ENCODE results near the gene ATOH8. TPM values are rescaled to one million over a fixed set of nuclear protein-coding genes. Genes with fewer than 3 reads are reported as not detected.

ATOH8 gene
- polyA plus RNA-seq, 1 of the 3 experiments (the other 2 are of a cell fraction), result 5.6 TPM

- Histone ChIP-seq H3K4me2 (no peak overlapping the region), H3K27me3 (ENCODE audit: insufficient read depth) (no peaks in the 10 kb centered on the region), H3K4me3 (ENCODE audit: low read depth in 2 of 2, low read length in 1 of 2) (no peak overlapping the region), H3K36me3 (replicated peaks in 1 of 2; ENCODE audit: control insufficient read depth in 1 of 2, insufficient read depth in 2 of 2, low read length in 1 of 2) (no peaks in the 10 kb centered on the region), H3K9me2 (no peaks in the 10 kb centered on the region), H3K9ac (no peak overlapping the region), H3K4me1 (ENCODE audit: control insufficient read depth in 1 of 2, insufficient read depth in 2 of 2, low read depth in 1 of 2, low read length in 1 of 2) (peaks cover 16 to 18% of the 10 kb centered on the region in 2 experiments; a peak in 3 of 4 replicates), H3K27ac (ENCODE audit: low read depth in 2 of 2, low read length in 1 of 2) (peak overlapping the region in 1 of 2 experiments; percentile 69; a peak in 1 of 4 replicates), H3F3A (replicated peaks; ENCODE audit: insufficient read depth) (peaks cover 17% of the 10 kb centered on the region), H2AFZ (ENCODE audit: low read depth) (no peak overlapping the region), H4K20me1 (ENCODE audit: insufficient read depth) (no peaks in the 10 kb centered on the region), H3K9me3 (no peaks in the 10 kb centered on the region), H3K79me2 (ENCODE audit: insufficient read depth) (no peaks in the 10 kb centered on the region)
- 100% methylated on average over 1 of the region's 4 CpGs for WGBS (ENCODE audit: low lambda C conversion rate)
- ChIA-PET CTCF (interaction anchor here (1.4 to 34.7 kb wide), 6 partner anchors 17 to 97 kb away, joined by 4 to 626 read pairs (median 11); no protein-coding TSS in a partner anchor), POLR2A (interaction anchor here (1.0 kb wide), 1 partner anchor 8 kb away, joined by 6 read pairs; no protein-coding TSS in a partner anchor)
- TF ChIP-seq JUND (IDR thresholded peaks at IDR 0.05) (no peak), FOXJ3 (CRISPR knock-in tag; IDR thresholded peaks at IDR 0.05) (no peak), POLR2AphosphoS5 (IDR thresholded peaks at IDR 0.05; ENCODE audit: low read depth, low read length) (no peak), RAD21 (IDR thresholded peaks at IDR 0.05; ENCODE audit: low read length) (no peak), SMC3 (IDR thresholded peaks at IDR 0.05; ENCODE audit: low read depth, low read length) (no peak), IRF3 (IDR thresholded peaks at IDR 0.05; ENCODE audit: low read depth, low read length) (no peak), NRF1 (IDR thresholded peaks at IDR 0.05; ENCODE audit: low read depth, low read length) (no peak), MAX (IDR thresholded peaks at IDR 0.05; ENCODE audit: low read depth) (no peak), TEAD4 (IDR thresholded peaks at IDR 0.05; ENCODE audit: borderline replicate concordance, insufficient read depth) (no peak), GABPA (IDR thresholded peaks at IDR 0.05; ENCODE audit: low read depth) (no peak), TCF12 (IDR thresholded peaks at IDR 0.05) (no peak), FOXM1 (IDR thresholded peaks at IDR 0.05; ENCODE audit: low read depth) (no peak)
- TF ChIP-seq, protein P1, sequence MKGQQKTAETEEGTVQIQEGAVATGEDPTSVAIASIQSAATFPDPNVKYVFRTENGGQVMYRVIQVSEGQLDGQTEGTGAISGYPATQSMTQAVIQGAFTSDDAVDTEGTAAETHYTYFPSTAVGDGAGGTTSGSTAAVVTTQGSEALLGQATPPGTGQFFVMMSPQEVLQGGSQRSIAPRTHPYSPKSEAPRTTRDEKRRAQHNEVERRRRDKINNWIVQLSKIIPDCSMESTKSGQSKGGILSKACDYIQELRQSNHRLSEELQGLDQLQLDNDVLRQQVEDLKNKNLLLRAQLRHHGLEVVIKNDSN (IDR thresholded peaks at IDR 0.05; ENCODE audit: borderline replicate concordance, low read depth), result no peak
- DNase-seq, result no peak
Measured at GRCh38 chr2:85734015-85734414, 19.8 kb upstream of the ATOH8 start.

- no peak overlapping the region for H3K9ac ChIP-seq
- H3K9me2 ChIP-seq, result no peaks in the 10 kb centered on the region
- H3K27me3 ChIP-seq (ENCODE audit: insufficient read depth), result no peaks in the 10 kb centered on the region
- 65% methylated on average over 5 of the region's 5 CpGs for WGBS (ENCODE audit: low lambda C conversion rate)
- ChIA-PET CTCF (interaction anchor here (0.5 to 34.7 kb wide), 7 partner anchors 16 to 105 kb away, joined by 3 to 626 read pairs (median 7); no protein-coding TSS in a partner anchor), POLR2A (no interaction called here)
- H3K4me1 ChIP-seq (ENCODE audit: control insufficient read depth in 1 of 2, insufficient read depth in 2 of 2, low read depth in 1 of 2, low read length in 1 of 2), result peaks cover 15 to 16% of the 10 kb centered on the region in 2 experiments; a peak in 3 of 4 replicates
- no peak overlapping the region; a peak in 1 of 4 replicates for H3K4me3 ChIP-seq (ENCODE audit: low read depth in 2 of 2, low read length in 1 of 2)
- H3K9me3 ChIP-seq, result no peaks in the 10 kb centered on the region
- H2AFZ ChIP-seq (ENCODE audit: low read depth), result no peak overlapping the region
- H3F3A ChIP-seq (replicated peaks; ENCODE audit: insufficient read depth), result peaks cover 18% of the 10 kb centered on the region
- H3K36me3 ChIP-seq (replicated peaks in 1 of 2; ENCODE audit: control insufficient read depth in 1 of 2, insufficient read depth in 2 of 2, low read length in 1 of 2), result no peaks in the 10 kb centered on the region
- no peak for DNase-seq
- peak overlapping the region; percentile 44 to 69; a peak in 3 of 4 replicates for H3K27ac ChIP-seq (ENCODE audit: low read depth in 2 of 2, low read length in 1 of 2)
- peak overlapping the region; percentile 27; the same call in 1 of the 2 replicates for H3K4me2 ChIP-seq
- no peaks in the 10 kb centered on the region for H4K20me1 ChIP-seq (ENCODE audit: insufficient read depth)
- no peaks in the 10 kb centered on the region for H3K79me2 ChIP-seq (ENCODE audit: insufficient read depth)
- TF ChIP-seq MEF2A (IDR thresholded peaks at IDR 0.05; ENCODE audit: borderline replicate concordance, low read depth) (no peak), RCOR1 (IDR thresholded peaks at IDR 0.05; ENCODE audit: low read length) (no peak), TAF1 (IDR thresholded peaks at IDR 0.05; ENCODE audit: borderline replicate concordance, low read depth, low read length) (no peak), EP300 (IDR thresholded peaks at IDR 0.05; ENCODE audit: borderline replicate concordance in 1 of 2, low read depth in 1 of 2, low read length in 1 of 2) (peak in 1 of 2 experiments; percentile 89; a peak in 2 of 4 replicates), USF2 (IDR thresholded peaks at IDR 0.05; ENCODE audit: borderline replicate concordance, low read depth, low read length) (no peak), NRF1 (IDR thresholded peaks at IDR 0.05; ENCODE audit: low read depth, low read length) (no peak), IRF3 (IDR thresholded peaks at IDR 0.05; ENCODE audit: low read depth, low read length) (no peak)
- TF ChIP-seq, protein P2, sequence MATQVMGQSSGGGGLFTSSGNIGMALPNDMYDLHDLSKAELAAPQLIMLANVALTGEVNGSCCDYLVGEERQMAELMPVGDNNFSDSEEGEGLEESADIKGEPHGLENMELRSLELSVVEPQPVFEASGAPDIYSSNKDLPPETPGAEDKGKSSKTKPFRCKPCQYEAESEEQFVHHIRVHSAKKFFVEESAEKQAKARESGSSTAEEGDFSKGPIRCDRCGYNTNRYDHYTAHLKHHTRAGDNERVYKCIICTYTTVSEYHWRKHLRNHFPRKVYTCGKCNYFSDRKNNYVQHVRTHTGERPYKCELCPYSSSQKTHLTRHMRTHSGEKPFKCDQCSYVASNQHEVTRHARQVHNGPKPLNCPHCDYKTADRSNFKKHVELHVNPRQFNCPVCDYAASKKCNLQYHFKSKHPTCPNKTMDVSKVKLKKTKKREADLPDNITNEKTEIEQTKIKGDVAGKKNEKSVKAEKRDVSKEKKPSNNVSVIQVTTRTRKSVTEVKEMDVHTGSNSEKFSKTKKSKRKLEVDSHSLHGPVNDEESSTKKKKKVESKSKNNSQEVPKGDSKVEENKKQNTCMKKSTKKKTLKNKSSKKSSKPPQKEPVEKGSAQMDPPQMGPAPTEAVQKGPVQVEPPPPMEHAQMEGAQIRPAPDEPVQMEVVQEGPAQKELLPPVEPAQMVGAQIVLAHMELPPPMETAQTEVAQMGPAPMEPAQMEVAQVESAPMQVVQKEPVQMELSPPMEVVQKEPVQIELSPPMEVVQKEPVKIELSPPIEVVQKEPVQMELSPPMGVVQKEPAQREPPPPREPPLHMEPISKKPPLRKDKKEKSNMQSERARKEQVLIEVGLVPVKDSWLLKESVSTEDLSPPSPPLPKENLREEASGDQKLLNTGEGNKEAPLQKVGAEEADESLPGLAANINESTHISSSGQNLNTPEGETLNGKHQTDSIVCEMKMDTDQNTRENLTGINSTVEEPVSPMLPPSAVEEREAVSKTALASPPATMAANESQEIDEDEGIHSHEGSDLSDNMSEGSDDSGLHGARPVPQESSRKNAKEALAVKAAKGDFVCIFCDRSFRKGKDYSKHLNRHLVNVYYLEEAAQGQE (IDR thresholded peaks at IDR 0.05; ENCODE audit: low read depth, low read length), result no peak
Measured at GRCh38 chr2:85734942-85735608, 18.7 kb upstream of the ATOH8 start.

All from SK-N-SH (cell line).